Tibial nerve (tissue), 4 donors: ENCODE data around the gene MEIS2. TPM values are rescaled to one million over a fixed set of nuclear protein-coding genes. Genes with fewer than 3 reads are reported as not detected.

Source experiments
- DNase-seq, 2 donors: peaks; one replicate each; pipeline ENCODE4 v3.0.0-alpha.2; 2019; ENCODE audit warnings: low spot score in 2 of 2
- H3K27ac ChIP-seq, 4 donors: fragments of 200-600 bp; sonication (generic) in 3 of 4; one replicate each; pipeline ENCODE4 v1.5.1; 2017 to 2019; ENCODE audit warnings: mild to moderate bottlenecking in 1 of 4
- H3K27me3 ChIP-seq, 2 donors: fragments of 200-600 bp; sonication (generic) in 1 of 2; one replicate each; pipeline versions ENCODE4 v1.5.1 to v1.6.0; 2017 to 2019
- H3K36me3 ChIP-seq, 3 donors: fragments of 200-600 bp; sonication (generic); one replicate each; pipeline ENCODE4 v1.5.1; 2018 to 2019
- H3K4me1 ChIP-seq, 4 donors: fragments of 200-600 bp; sonication (generic) in 3 of 4; one replicate each; pipeline ENCODE4 v1.5.1; 2017 to 2019
- H3K4me3 ChIP-seq, 4 donors: fragments of 200-600 bp; sonication (generic) in 3 of 4; one replicate each; pipeline ENCODE4 v1.5.1; 2017 to 2019; ENCODE audit warnings: mild to moderate bottlenecking in 1 of 4, moderate library complexity in 1 of 4
- H3K9me3 ChIP-seq, 4 donors: fragments of 200-600 bp; sonication (generic) in 3 of 4; one replicate each; pipeline ENCODE4 v1.5.1; 2017 to 2019
- CTCF ChIP-seq, 5 experiments: fragments of 200-600 bp in 3 of 5; fragments of 450-650 bp in 2 of 5; sonication (generic) in 3 of 5; IDR thresholded peaks; one replicate each; pipeline ENCODE4 v1.5.1; 2016 to 2019; ENCODE audit warnings: antibody characterized with exemption in 5 of 5, mild to moderate bottlenecking in 3 of 5, moderate library complexity in 2 of 5
- EP300 ChIP-seq, 2 donors: sonication (generic); formaldehyde crosslinking; IDR thresholded peaks; one replicate each; pipeline ENCODE4 v1.6.1; 2017; ENCODE audit warnings: antibody characterized with exemption in 2 of 2, mild to moderate bottlenecking in 1 of 2
- POLR2A ChIP-seq, 2 donors: fragments of 450-650 bp; IDR thresholded peaks; one replicate each; pipeline ENCODE4 v1.6.1; 2017; ENCODE audit warnings: antibody characterized with exemption in 2 of 2, mild to moderate bottlenecking in 2 of 2, moderate library complexity in 2 of 2
- WGBS, 2 donors: methylation state at CpG; one replicate each; pipeline ENCODE4 v1.1.5; 2018; 5-methylcytosine and 5-hydroxymethylcytosine counted together
- total RNA-seq, 4 donors: library from RNA; depleted of rRNA; stranded (reverse); fragments of >200 nt; gene quantifications; one replicate each; pipeline ENCODE4 v1.1.0, GENCODE V29; 2016

Gene MEIS2
- total RNA-seq, 4 donors from 2014 or later, result 9.4 to 15.7 (median 14.3) TPM

GRCh38 chr15:37078566-37078965 is 21.8 kb downstream of the MEIS2 start:
- DNase-seq, result no peak
- Histone ChIP-seq H3K9me3 (no peaks in the 10 kb centered on the region), H3K4me3 (no peak overlapping the region), H3K27me3 (peaks cover 0 to 6% of the 10 kb centered on the region in 2 donors), H3K27ac (no peak overlapping the region), H3K36me3 (peaks cover 0 to 4% (median 0%) of the 10 kb centered on the region in 3 donors), H3K4me1 (peaks cover 0 to 9% (median 0%) of the 10 kb centered on the region in 4 donors)
- WGBS, 2 donors, result 34 to 37% methylated on average over 1 of the region's 1 CpG
- TF ChIP-seq POLR2A (IDR thresholded peaks at IDR 0.05) (no peak), CTCF (IDR thresholded peaks at IDR 0.05) (no peak), EP300 (IDR thresholded peaks at IDR 0.05) (no peak)

- 67 to 69% methylated on average over 11 of the region's 11 CpGs for WGBS, 2 donors
- H3K4me1 ChIP-seq, result peaks cover 0 to 9% (median 0%) of the 10 kb centered on the region in 4 donors
- no peak overlapping the region for H3K27ac ChIP-seq
- peaks cover 0 to 6% of the 10 kb centered on the region in 2 donors for H3K27me3 ChIP-seq
- TF ChIP-seq CTCF (IDR thresholded peaks at IDR 0.05) (no peak), EP300 (IDR thresholded peaks at IDR 0.05) (no peak), POLR2A (IDR thresholded peaks at IDR 0.05) (no peak)
- no peaks in the 10 kb centered on the region for H3K9me3 ChIP-seq
- H3K36me3 ChIP-seq, result no peaks in the 10 kb centered on the region
- no peak overlapping the region for H3K4me3 ChIP-seq
- DNase-seq, result no peak
Observed at GRCh38 chr15:37077623-37078351, 22.6 kb downstream of the MEIS2 start.

GRCh38 chr15:37076543-37076942 is 23.8 kb downstream of the MEIS2 start:
- H3K27me3 ChIP-seq, result peaks cover 0 to 6% of the 10 kb centered on the region in 2 donors
- H3K36me3 ChIP-seq, result no peaks in the 10 kb centered on the region
- no peak overlapping the region for H3K27ac ChIP-seq
- H3K4me1 ChIP-seq, result peaks cover 0 to 9% (median 0%) of the 10 kb centered on the region in 4 donors
- no peak for DNase-seq
- H3K4me3 ChIP-seq, result no peak overlapping the region
- H3K9me3 ChIP-seq, result no peaks in the 10 kb centered on the region
- no peak for TF ChIP-seq POLR2A (IDR thresholded peaks at IDR 0.05)
- TF ChIP-seq CTCF (IDR thresholded peaks at IDR 0.05), result no peak
- TF ChIP-seq EP300 (IDR thresholded peaks at IDR 0.05), result no peak

GRCh38 chr15:37075777-37076176 is 24.6 kb downstream of the MEIS2 start:
- no peak for TF ChIP-seq POLR2A (IDR thresholded peaks at IDR 0.05)
- no peak for TF ChIP-seq CTCF (IDR thresholded peaks at IDR 0.05)
- no peak for TF ChIP-seq EP300 (IDR thresholded peaks at IDR 0.05)
- Histone ChIP-seq H3K4me3 (no peak overlapping the region), H3K4me1 (peaks cover 0 to 9% (median 0%) of the 10 kb centered on the region in 4 donors), H3K27me3 (peaks cover 0 to 6% of the 10 kb centered on the region in 2 donors), H3K36me3 (no peaks in the 10 kb centered on the region), H3K9me3 (no peaks in the 10 kb centered on the region), H3K27ac (no peak overlapping the region)
- 83 to 85% methylated on average over 4 of the region's 4 CpGs for WGBS, 2 donors
- no peak for DNase-seq

GRCh38 chr15:37072181-37072580 is 28.2 kb downstream of the MEIS2 start:
- no peaks in the 10 kb centered on the region for H3K4me1 ChIP-seq
- no peak overlapping the region for H3K4me3 ChIP-seq
- H3K36me3 ChIP-seq, result no peaks in the 10 kb centered on the region
- no peak overlapping the region for H3K27ac ChIP-seq
- DNase-seq, result no peak
- TF ChIP-seq CTCF (IDR thresholded peaks at IDR 0.05) (no peak), POLR2A (IDR thresholded peaks at IDR 0.05) (no peak), EP300 (IDR thresholded peaks at IDR 0.05) (no peak)
- H3K9me3 ChIP-seq, result no peaks in the 10 kb centered on the region
- H3K27me3 ChIP-seq, result no peaks in the 10 kb centered on the region
- 95 to 100% methylated on average over 1 of the region's 1 CpG for WGBS, 2 donors
